ENCODE measurements around the gene ALAS2. TPM values are rescaled to one million over a fixed set of nuclear protein-coding genes. Genes with fewer than 3 reads are reported as not detected.
"Not testable (repeated sequence)": the region's sequence is repeated elsewhere in the genome, so short reads cannot be mapped to it uniquely, and the experiment has no call there.

Gene ALAS2
- total RNA-seq, 1 donor from 2014 or later = 5.6 TPM

DNA sequence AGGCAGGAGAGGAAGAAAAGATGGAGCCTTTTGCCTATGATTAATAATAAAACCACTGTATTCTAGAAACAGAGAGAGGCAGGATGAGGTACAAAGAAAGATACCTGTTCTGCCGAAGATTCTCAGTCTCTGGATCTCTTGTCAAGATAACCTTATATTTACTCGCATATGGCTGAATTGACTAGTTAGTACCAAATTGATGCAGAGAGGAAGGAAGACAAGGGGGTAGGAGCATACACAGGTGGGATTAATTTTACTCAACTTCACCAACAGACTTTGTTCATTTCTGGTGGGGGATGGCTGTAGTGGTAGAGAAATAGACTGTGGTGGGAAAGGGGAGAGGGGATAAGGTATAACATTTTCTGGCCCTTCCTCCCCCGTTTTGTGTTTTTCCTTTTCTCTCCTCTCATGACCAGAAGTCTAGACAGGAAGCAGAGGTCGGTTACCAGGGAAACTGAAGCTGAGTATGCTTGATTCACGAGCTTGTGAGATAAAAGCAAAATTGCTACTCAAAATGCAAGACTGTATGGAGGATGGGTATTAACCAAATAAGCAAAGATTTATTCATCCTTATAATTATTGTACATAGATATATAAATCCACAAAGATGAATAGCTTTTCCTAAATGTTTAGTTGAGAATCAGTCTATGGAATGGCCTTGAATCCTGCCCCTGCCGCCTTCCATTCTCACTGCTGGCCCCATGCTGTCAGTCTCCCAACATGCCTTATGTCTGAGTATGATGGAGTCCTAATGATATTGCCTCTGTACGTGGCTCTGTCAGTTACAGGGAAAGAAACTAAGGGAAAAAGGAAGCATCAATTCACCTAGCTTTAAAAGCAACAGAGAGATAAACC lies 26.3 kb upstream of the ALAS2 start:
- H3K9me3 ChIP-seq = no peaks in the 10 kb centered on the region
- no peaks in the 10 kb centered on the region for H3K27me3 ChIP-seq
- H3K27ac ChIP-seq = no peak overlapping the region
- TF ChIP-seq POLR2AphosphoS5 (IDR thresholded peaks at IDR 0.05; ENCODE audit: insufficient read depth in 1 of 2, low read depth in 1 of 2) = no peak
- TF ChIP-seq POLR2A (IDR thresholded peaks at IDR 0.05) = no peak
- TF ChIP-seq, protein P1, sequence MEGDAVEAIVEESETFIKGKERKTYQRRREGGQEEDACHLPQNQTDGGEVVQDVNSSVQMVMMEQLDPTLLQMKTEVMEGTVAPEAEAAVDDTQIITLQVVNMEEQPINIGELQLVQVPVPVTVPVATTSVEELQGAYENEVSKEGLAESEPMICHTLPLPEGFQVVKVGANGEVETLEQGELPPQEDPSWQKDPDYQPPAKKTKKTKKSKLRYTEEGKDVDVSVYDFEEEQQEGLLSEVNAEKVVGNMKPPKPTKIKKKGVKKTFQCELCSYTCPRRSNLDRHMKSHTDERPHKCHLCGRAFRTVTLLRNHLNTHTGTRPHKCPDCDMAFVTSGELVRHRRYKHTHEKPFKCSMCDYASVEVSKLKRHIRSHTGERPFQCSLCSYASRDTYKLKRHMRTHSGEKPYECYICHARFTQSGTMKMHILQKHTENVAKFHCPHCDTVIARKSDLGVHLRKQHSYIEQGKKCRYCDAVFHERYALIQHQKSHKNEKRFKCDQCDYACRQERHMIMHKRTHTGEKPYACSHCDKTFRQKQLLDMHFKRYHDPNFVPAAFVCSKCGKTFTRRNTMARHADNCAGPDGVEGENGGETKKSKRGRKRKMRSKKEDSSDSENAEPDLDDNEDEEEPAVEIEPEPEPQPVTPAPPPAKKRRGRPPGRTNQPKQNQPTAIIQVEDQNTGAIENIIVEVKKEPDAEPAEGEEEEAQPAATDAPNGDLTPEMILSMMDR (IDR thresholded peaks at IDR 0.05) = no peak
- H3K4me3 ChIP-seq = peak overlapping the region in 1 of 2 donors; percentile 23
- no peaks in the 10 kb centered on the region for H3K36me3 ChIP-seq
- DNase-seq (ENCODE audit: extremely low spot score in 2 of 2) = no peak
- intact Hi-C loops (cut with DNase I) = no loop called here
- no peaks in the 10 kb centered on the region for H3K4me1 ChIP-seq

DNA sequence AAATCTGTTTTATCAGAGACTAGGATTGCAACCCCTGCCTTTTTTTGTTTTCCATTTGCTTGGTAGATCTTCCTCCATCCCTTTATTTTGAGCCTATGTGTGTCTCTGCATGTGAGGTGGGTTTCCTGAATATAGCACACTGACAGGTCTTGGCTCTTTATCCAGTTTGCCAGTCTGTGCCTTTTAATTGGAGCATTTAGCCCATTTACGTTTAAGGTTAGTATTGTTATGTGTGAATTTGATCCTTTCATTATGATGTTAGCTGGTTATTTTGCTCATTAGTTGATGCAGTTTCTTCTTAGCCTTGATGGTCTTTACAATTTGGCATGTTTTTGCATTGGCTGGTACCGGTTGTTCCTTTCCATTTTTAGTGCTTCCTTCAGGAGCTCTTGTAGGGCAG lies 19.8 kb upstream of the ALAS2 start:
- DNase-seq (ENCODE audit: extremely low spot score in 2 of 2); H3K27me3 ChIP-seq; intact Hi-C loops (cut with DNase I): not testable (repeated sequence)

DNA sequence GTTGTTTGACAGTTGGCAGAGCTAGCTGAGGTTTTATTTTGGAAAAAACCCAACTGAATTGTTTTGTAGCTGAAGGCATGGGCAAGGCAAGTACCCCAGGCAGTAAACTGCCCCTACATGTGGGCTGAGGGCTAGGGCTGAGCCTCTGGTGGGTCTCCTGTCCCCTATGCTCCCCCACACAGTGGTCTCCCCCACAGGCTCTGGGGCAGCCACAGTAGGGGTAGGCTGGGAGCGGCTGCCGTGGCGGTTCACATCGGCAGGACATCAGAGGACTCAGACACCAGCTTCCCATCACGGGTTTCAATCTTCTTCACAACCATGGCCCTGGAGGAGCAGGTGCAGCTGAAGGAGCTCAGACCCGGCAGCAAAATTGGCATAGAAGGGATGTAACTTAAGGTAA lies 10.7 kb upstream of the ALAS2 start:
- H3K4me3 ChIP-seq = no peak overlapping the region
- H3K4me1 ChIP-seq = no peaks in the 10 kb centered on the region
- no peak for DNase-seq (ENCODE audit: extremely low spot score in 2 of 2)
- no peak overlapping the region for H3K27ac ChIP-seq
- TF ChIP-seq, protein P1 (IDR thresholded peaks at IDR 0.05) = no peak
- TF ChIP-seq POLR2A (IDR thresholded peaks at IDR 0.05) (no peak), POLR2AphosphoS5 (IDR thresholded peaks at IDR 0.05; ENCODE audit: insufficient read depth in 1 of 2, low read depth in 1 of 2) (no peak)
- H3K36me3 ChIP-seq = no peaks in the 10 kb centered on the region
- no peaks in the 10 kb centered on the region for H3K9me3 ChIP-seq
- no peaks in the 10 kb centered on the region for H3K27me3 ChIP-seq
- intact Hi-C loops (cut with DNase I) = loop anchor here (10.0 kb wide), 1 partner anchor 107 kb away; no protein-coding TSS in a partner anchor

More for the DNA sequence above, 19.8 kb upstream of the ALAS2 start:
- not testable (repeated sequence) for H3K4me1 ChIP-seq, H3K9me3 ChIP-seq, H3K4me3 ChIP-seq, H3K36me3 ChIP-seq, H3K27ac ChIP-seq

DNA sequence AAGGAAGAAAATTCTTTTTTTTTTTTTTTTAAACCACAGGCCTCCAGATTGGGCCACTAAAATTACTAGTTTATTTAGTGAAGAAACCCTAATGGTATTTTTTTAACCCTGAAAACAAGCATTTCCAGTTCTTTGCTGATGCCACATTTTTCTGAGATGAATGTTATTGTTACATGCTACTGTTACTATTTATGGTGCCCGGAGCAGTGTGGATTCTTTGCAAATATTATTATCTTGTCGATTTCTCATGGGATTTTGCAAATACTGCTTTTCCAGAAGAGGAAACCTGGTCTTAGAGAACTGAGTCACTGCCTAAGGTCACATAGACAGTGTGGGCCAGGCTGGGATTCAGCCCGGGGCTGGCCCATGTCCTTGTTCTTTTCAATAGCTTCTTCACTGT lies 8.7 kb upstream of the ALAS2 start:
- TF ChIP-seq POLR2A (IDR thresholded peaks at IDR 0.05) (no peak), POLR2AphosphoS5 (IDR thresholded peaks at IDR 0.05; ENCODE audit: insufficient read depth in 1 of 2, low read depth in 1 of 2) (no peak)
- TF ChIP-seq, protein P1 (IDR thresholded peaks at IDR 0.05) = no peak
- intact Hi-C loops (cut with DNase I) = no loop called here
- no peaks in the 10 kb centered on the region for H3K36me3 ChIP-seq
- no peaks in the 10 kb centered on the region for H3K4me1 ChIP-seq
- H3K27ac ChIP-seq = no peak overlapping the region
- no peak overlapping the region for H3K4me3 ChIP-seq
- DNase-seq (ENCODE audit: extremely low spot score in 2 of 2) = no peak
- H3K9me3 ChIP-seq = no peaks in the 10 kb centered on the region
- H3K27me3 ChIP-seq = no peaks in the 10 kb centered on the region

DNA sequence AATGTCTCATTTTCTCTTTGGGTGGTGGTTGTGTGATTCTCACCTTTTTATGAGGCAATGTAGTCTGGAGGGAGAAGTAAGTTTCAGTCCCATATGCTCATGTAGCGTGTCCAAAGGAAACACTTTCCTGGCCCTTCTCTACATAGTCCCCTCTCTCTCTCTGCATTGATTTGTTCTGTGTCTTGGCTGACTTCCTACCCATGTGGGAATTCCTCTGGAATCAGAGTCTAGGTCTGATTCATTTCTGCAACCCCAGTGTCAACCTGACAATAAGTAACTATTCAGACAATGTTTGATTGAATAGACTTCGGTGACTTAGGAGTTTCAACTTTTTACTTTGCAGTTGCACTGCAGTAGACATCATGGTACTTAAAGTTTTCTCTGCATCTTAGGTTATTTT lies 2.7 kb upstream of the ALAS2 start:
- Histone ChIP-seq H3K4me1 (no peaks in the 10 kb centered on the region), H3K4me3 (no peak overlapping the region), H3K9me3 (no peaks in the 10 kb centered on the region), H3K27ac (no peak overlapping the region), H3K27me3 (no peaks in the 10 kb centered on the region), H3K36me3 (no peaks in the 10 kb centered on the region)
- TF ChIP-seq, protein P1 (IDR thresholded peaks at IDR 0.05) = no peak
- TF ChIP-seq POLR2A (IDR thresholded peaks at IDR 0.05) (no peak), POLR2AphosphoS5 (IDR thresholded peaks at IDR 0.05; ENCODE audit: insufficient read depth in 1 of 2, low read depth in 1 of 2) (no peak)
- no peak for DNase-seq (ENCODE audit: extremely low spot score in 2 of 2)
- intact Hi-C loops (cut with DNase I) = no loop called here
